SK-N-MC (cell line): ENCODE data around the gene CAB39L.

ENCODE experiments used
- EZH2 ChIP-seq: fragments of 200-600 bp; sonication (generic); IDR thresholded peaks from one replicate; pipeline ENCODE4 v1.6.1; 2017; ENCODE audit warnings: antibody characterized with exemption
- FOXP2 ChIP-seq: optimal IDR thresholded peaks from 2 replicates; pipeline ENCODE3; 2011; ENCODE audit warnings: mild to moderate bottlenecking, moderate library complexity; ENCODE audit not compliant: insufficient read depth; ENCODE audit errors: extremely low read length, control extremely low read depth
- POLR2AphosphoS5 ChIP-seq: IDR thresholded peaks from 2 replicates; pipeline ENCODE4 v1.6.1; 2012; ENCODE audit warnings: mild to moderate bottlenecking, low read depth, low read length, borderline replicate concordance

DNA sequence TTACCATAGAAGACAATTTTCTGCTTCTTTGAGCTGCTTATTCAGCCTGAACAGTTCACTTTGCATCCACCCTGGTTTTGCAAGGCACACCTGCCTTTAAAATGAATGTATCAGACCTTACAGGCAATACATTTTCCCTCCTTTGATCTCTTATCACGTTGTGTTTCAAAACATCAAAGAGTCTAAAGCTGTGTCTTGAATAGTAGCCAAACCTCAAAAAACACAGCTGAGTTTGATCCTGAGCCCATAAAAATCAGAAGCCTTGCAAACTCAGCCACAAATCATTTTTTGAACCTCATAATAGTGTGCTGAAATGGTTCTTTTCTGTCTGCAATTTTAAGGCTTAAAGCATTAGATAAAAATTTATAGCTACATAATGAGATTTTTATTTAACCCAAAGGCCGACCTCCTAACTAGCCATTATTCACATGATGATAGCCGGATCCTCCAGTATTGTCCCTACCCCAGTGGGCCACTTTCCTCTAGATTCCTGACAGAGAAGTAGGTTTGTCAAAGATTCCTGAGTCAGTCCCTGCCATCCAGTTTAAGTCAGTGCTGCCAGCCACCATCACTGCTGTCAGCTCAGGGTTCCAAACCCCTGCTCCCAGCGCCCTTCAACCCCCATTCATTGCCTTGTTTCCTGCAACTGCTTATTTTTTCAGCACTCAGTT lies 71.8 kb downstream of the CAB39L start:
- no peak for TF ChIP-seq POLR2AphosphoS5
- TF ChIP-seq EZH2 = no peak
- no peak for TF ChIP-seq FOXP2
